HEK293 (cell line): ENCODE measurements around the gene ZFYVE28.
A peak's percentile ranks its signal among the peaks of the same experiment; 100 is the strongest.

ENCODE experiments used
- CTCF ChIA-PET: fragments of 350-600 bp; formaldehyde crosslinking; extraction: SDS; loops from one replicate; lab custom pipeline; 2021; ENCODE audit warnings: antibody characterized with exemption; lab: Yijun Ruan, JAX
- POLR2A ChIA-PET: fragments of 300-600 bp; formaldehyde crosslinking; extraction: SDS; loops from one replicate; lab custom pipeline; 2020; ENCODE audit warnings: antibody characterized with exemption, inconsistent platforms; lab: Yijun Ruan, JAX
- H3K27ac ChIP-seq: fragments of 200-500 bp; sonication (Bioruptor generic); 2 replicates; pipeline ENCODE4 v1.5.1; 2014; ENCODE audit warnings: low read depth, low read length, control low read depth, inconsistent platforms; ENCODE audit errors: extremely low read depth
- H3K36me3 ChIP-seq, 2 experiments: fragments of 200-500 bp in 1 of 2; sonication (Bioruptor generic) in 1 of 2; 1 replicate in 1 of 2; 2 replicates in 1 of 2; pipeline ENCODE4 v1.5.1; 2014 to 2017; ENCODE audit warnings: inconsistent platforms in 2 of 2, low read length in 2 of 2; ENCODE audit not compliant: control insufficient read depth in 2 of 2, insufficient read depth in 1 of 2
- H3K4me1 ChIP-seq: fragments of 200-500 bp; sonication (Bioruptor generic); 2 replicates; pipeline ENCODE4 v1.5.1; 2014; ENCODE audit warnings: mild to moderate bottlenecking, low read length, inconsistent platforms; ENCODE audit not compliant: control insufficient read depth, insufficient read depth
- H3K4me3 ChIP-seq: 2 replicates; pipeline ENCODE4 v1.5.1; 2011; ENCODE audit warnings: low read depth, mild to moderate bottlenecking, control low read depth, low read length, moderate library complexity
- H3K9me3 ChIP-seq: fragments of 200-500 bp; sonication (Bioruptor generic); 2 replicates; pipeline ENCODE4 v1.5.1; 2014; ENCODE audit warnings: low read depth, low read length, inconsistent platforms; ENCODE audit not compliant: control insufficient read depth, insufficient read depth
- EGR2 ChIP-seq: fragments of 450-650 bp; formaldehyde crosslinking; IDR thresholded peaks from 2 replicates; pipeline ENCODE4 v1.5.1; 2016; ENCODE audit warnings: low read depth, missing biosample characterization, missing genetic modification characterization
- HOXD13 ChIP-seq: sonication (generic); formaldehyde crosslinking; IDR thresholded peaks from 2 replicates; pipeline ENCODE4 v1.8.0; 2022; ENCODE audit warnings: missing genetic modification reagents, borderline replicate concordance
- KLF9 ChIP-seq: fragments of 450-650 bp; formaldehyde crosslinking; IDR thresholded peaks from 2 replicates; pipeline ENCODE4 v1.5.1; 2016; ENCODE audit warnings: missing biosample characterization, missing genetic modification characterization, low read depth
- PRDM6 ChIP-seq: fragments of 450-650 bp; formaldehyde crosslinking; IDR thresholded peaks from 2 replicates; pipeline ENCODE4 v1.5.1; 2017; ENCODE audit warnings: missing biosample characterization, missing genetic modification characterization
- SP2 ChIP-seq: fragments of 450-650 bp; formaldehyde crosslinking; IDR thresholded peaks from 2 replicates; pipeline ENCODE4 v1.5.1; 2016; ENCODE audit warnings: missing biosample characterization, missing genetic modification characterization
- ZBTB10 ChIP-seq: fragments of 450-650 bp; formaldehyde crosslinking; IDR thresholded peaks from 2 replicates; pipeline ENCODE4 v1.5.1; 2016; ENCODE audit warnings: missing biosample characterization, missing genetic modification characterization
- ZIC2 ChIP-seq: fragments of 450-650 bp; formaldehyde crosslinking; IDR thresholded peaks from 2 replicates; pipeline ENCODE4 v1.5.1; 2016; ENCODE audit warnings: missing biosample characterization, missing genetic modification characterization
- ZNF112 ChIP-seq: fragments of 450-650 bp; formaldehyde crosslinking; IDR thresholded peaks from 2 replicates; pipeline ENCODE4 v1.5.0; 2017; ENCODE audit warnings: missing biosample characterization, missing genetic modification characterization
- ZNF121 ChIP-seq: fragments of 450-650 bp; formaldehyde crosslinking; IDR thresholded peaks from 2 replicates; pipeline ENCODE4 v1.5.1; 2016; ENCODE audit warnings: missing biosample characterization, missing genetic modification characterization
- ZNF133 ChIP-seq: fragments of 450-650 bp; formaldehyde crosslinking; IDR thresholded peaks from 2 replicates; pipeline ENCODE4 v1.5.1; 2016; ENCODE audit warnings: missing biosample characterization, missing genetic modification characterization
- ZNF155 ChIP-seq: fragments of 450-650 bp; formaldehyde crosslinking; IDR thresholded peaks from 2 replicates; pipeline ENCODE4 v1.5.1; 2016; ENCODE audit warnings: missing biosample characterization, missing genetic modification characterization
- ZNF26 ChIP-seq: fragments of 450-650 bp; formaldehyde crosslinking; IDR thresholded peaks from 2 replicates; pipeline ENCODE4 v1.5.1; 2016; ENCODE audit warnings: missing biosample characterization, missing genetic modification characterization
- ZNF391 ChIP-seq: fragments of 450-650 bp; formaldehyde crosslinking; IDR thresholded peaks from 2 replicates; pipeline ENCODE4 v1.5.1; 2016; ENCODE audit warnings: low read depth, missing biosample characterization, missing genetic modification characterization, borderline replicate concordance
- ZNF48 ChIP-seq: fragments of 450-650 bp; formaldehyde crosslinking; IDR thresholded peaks from 2 replicates; pipeline ENCODE4 v1.5.1; 2016; ENCODE audit warnings: missing biosample characterization, missing genetic modification characterization
- ZNF629 ChIP-seq: fragments of 450-650 bp; formaldehyde crosslinking; IDR thresholded peaks from 2 replicates; pipeline ENCODE4 v1.5.1; 2017; ENCODE audit warnings: missing biosample characterization, missing genetic modification characterization
- ZNF639 ChIP-seq: fragments of 450-650 bp; formaldehyde crosslinking; IDR thresholded peaks from 2 replicates; pipeline ENCODE4 v1.5.1; 2016; ENCODE audit warnings: missing biosample characterization, missing genetic modification characterization

ZFYVE28 gene

GRCh38 chr4:2388429-2389182 lies 29.8 kb downstream of the ZFYVE28 start:
- CTCF ChIA-PET = interaction anchor here (0.5 kb wide), 1 partner anchor 475 kb away, joined by 3 read pairs; no protein-coding TSS in a partner anchor

GRCh38 chr4:2387829-2388228 lies 30.6 kb downstream of the ZFYVE28 start:
- POLR2A ChIA-PET = no interaction called here
- H3K4me3 ChIP-seq = no peak overlapping the region
- no peaks in the 10 kb centered on the region for H3K36me3 ChIP-seq
- H3K4me1 ChIP-seq = no peaks in the 10 kb centered on the region
- no peak overlapping the region for H3K27ac ChIP-seq
- TF ChIP-seq ZNF629 = no peak
- no peak for TF ChIP-seq KLF9 (tag by site-specific recombination)
- peak; percentile 15; the same call in 1 of the 2 replicates for TF ChIP-seq ZIC2 (tag by site-specific recombination)
- CTCF ChIA-PET = interaction anchor here (0.5 kb wide), 1 partner anchor 474 kb away, joined by 3 read pairs; no protein-coding TSS in a partner anchor
- H3K9me3 ChIP-seq = no peaks in the 10 kb centered on the region

More at GRCh38 chr4:2388429-2389182, 29.8 kb downstream of the ZFYVE28 start:
- H3K4me1 ChIP-seq = no peaks in the 10 kb centered on the region
- no peaks in the 10 kb centered on the region for H3K9me3 ChIP-seq
- H3K36me3 ChIP-seq = no peaks in the 10 kb centered on the region
- no peak overlapping the region for H3K4me3 ChIP-seq
- no peak overlapping the region for H3K27ac ChIP-seq
- no peak for TF ChIP-seq ZNF26 (tag by site-specific recombination)
- no peak for TF ChIP-seq ZNF48 (tag by site-specific recombination)
- no peak for TF ChIP-seq ZNF133
- TF ChIP-seq HOXD13 (CRISPR knock-in tag) = no peak
- TF ChIP-seq EGR2 (tag by site-specific recombination) = peak; percentile 15; the same call in 1 of the 2 replicates
- no peak for TF ChIP-seq ZNF155 (tag by site-specific recombination)
- TF ChIP-seq ZNF391 (tag by site-specific recombination) = no peak
- no peak for TF ChIP-seq ZNF639 (tag by site-specific recombination)
- TF ChIP-seq ZIC2 (tag by site-specific recombination) = 0 out of 2 replicates have a peak, but pooled peaks have one; percentile 7
- no peak for TF ChIP-seq PRDM6
- peak; percentile 13; the same call in 1 of the 2 replicates for TF ChIP-seq SP2 (tag by site-specific recombination)
- POLR2A ChIA-PET = interaction anchor here (0.9 kb wide), 1 partner anchor 126 kb away, joined by 3 read pairs; the partner anchor contains the start of gene MXD4

GRCh38 chr4:2387218-2387617 lies 31.2 kb downstream of the ZFYVE28 start:
- Histone ChIP-seq H3K27ac (no peak overlapping the region), H3K36me3 (no peaks in the 10 kb centered on the region), H3K4me1 (no peaks in the 10 kb centered on the region), H3K9me3 (no peaks in the 10 kb centered on the region), H3K4me3 (no peak overlapping the region)
- no peak for TF ChIP-seq ZNF112 (tag by site-specific recombination)
- TF ChIP-seq ZNF121 = no peak
- TF ChIP-seq ZBTB10 (tag by site-specific recombination) = no peak
- POLR2A ChIA-PET = no interaction called here
- CTCF ChIA-PET = no interaction called here
